ENCODE results near the gene EEA1. TPM values are rescaled to one million over a fixed set of nuclear protein-coding genes. Genes with fewer than 3 reads are reported as not detected.
"Not testable (repeated sequence)": the region's sequence is repeated elsewhere in the genome, so short reads cannot be mapped to it uniquely, and the experiment has no call there.

Gene EEA1
- total and polyA plus RNA-seq, 4 experiments from 2014 or later: 2.8 to 16.4 (median 16.1) TPM

DNA sequence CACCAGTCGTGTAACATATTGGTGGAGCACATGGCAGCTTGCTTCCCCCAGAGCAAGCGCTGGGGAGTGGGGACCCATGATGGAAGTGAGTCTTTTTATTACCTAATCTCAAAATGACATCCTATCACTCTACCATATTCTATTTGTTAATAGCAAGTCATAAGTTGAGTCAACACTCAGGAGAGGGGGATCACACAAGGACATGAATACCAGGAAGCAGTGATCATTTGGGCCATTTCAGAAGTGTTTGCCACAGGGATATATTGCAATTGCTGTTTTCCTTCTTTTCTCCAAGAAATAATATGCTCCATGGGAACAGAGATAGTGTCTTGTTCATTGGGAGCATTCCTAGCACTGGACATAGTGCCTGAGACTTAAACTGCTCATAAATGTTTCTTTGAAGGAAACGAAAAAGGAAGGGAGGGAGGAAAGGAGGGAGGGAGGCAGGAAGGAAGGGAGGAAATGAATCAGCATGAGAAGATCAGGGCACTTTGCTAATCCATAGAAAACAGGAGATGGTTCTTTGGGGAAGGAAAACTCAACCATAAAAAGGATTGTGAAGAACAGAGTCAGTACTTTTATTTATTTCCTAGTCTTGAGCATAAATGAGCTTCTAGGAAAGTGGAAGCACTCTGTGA is 39.2 kb upstream of the EEA1 start:
- no peak overlapping the region for H3K4me3 Mint-ChIP-seq
- Histone ChIP-seq H3K36me3 (ENCODE audit: insufficient read depth, low read length) (no peaks in the 10 kb centered on the region), H3K27ac (ENCODE audit: low read depth, low read length) (no peak overlapping the region), H3K9me3 (ENCODE audit: control insufficient read depth in 1 of 2, low read length in 2 of 2) (no peaks in the 10 kb centered on the region), H3K27me3 (ENCODE audit: insufficient read depth, low read length) (no peaks in the 10 kb centered on the region), H3K4me1 (ENCODE audit: insufficient read depth, low read length) (no peaks in the 10 kb centered on the region), H3K4me3 (ENCODE audit: low read length in 2 of 2) (no peak overlapping the region)
- no peak overlapping the region for H3K27ac Mint-ChIP-seq
- H3K9me3 Mint-ChIP-seq: peaks cover 0 to 3% (median 0%) of the 10 kb centered on the region in 8 donors
- CTCF ChIA-PET (ENCODE audit: partially characterized antibody): no interaction called here
- no peaks in the 10 kb centered on the region for H3K36me3 Mint-ChIP-seq
- POLR2A ChIA-PET (ENCODE audit: partially characterized antibody): no interaction called here
- DNase-seq: no peak
- H3K4me1 Mint-ChIP-seq: peaks cover 0 to 2% (median 0%) of the 10 kb centered on the region in 4 donors
- intact Hi-C loops (cut with micrococcal nuclease): no loop called here
- H3K27me3 Mint-ChIP-seq: peaks cover 3 to 4% of the 10 kb centered on the region in 2 donors

DNA sequence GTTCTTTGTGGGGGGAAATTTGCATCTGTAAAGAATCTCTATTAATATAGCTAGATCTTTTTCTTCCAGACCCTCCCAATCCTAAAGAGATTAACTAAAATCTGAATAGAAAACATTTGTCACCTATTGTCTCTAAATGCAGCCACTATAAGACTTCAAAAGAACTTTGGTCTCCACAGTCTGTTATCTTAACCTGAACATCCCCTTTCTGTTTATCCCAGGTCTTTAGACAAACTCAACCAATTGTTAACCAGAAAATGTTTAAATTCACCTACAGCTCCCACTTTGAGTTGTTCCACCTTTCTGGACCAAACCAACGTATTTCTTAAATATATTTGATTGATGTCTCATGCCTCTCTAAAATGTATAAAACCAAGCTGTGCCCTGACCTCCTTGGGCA is 35.3 kb upstream of the EEA1 start:
- H3K27ac ChIP-seq (ENCODE audit: low read depth, low read length); H3K27me3 ChIP-seq (ENCODE audit: insufficient read depth, low read length); H3K9me3 ChIP-seq (ENCODE audit: control insufficient read depth in 1 of 2, low read length in 2 of 2); H3K4me3 Mint-ChIP-seq; DNase-seq; POLR2A ChIA-PET (ENCODE audit: partially characterized antibody); H3K4me1 ChIP-seq (ENCODE audit: insufficient read depth, low read length); H3K4me3 ChIP-seq (ENCODE audit: low read length in 2 of 2); H3K36me3 Mint-ChIP-seq; CTCF ChIA-PET (ENCODE audit: partially characterized antibody); H3K27me3 Mint-ChIP-seq; H3K36me3 ChIP-seq (ENCODE audit: insufficient read depth, low read length); intact Hi-C loops (cut with micrococcal nuclease); H3K9me3 Mint-ChIP-seq; H3K27ac Mint-ChIP-seq; H3K4me1 Mint-ChIP-seq: not testable (repeated sequence)

DNA sequence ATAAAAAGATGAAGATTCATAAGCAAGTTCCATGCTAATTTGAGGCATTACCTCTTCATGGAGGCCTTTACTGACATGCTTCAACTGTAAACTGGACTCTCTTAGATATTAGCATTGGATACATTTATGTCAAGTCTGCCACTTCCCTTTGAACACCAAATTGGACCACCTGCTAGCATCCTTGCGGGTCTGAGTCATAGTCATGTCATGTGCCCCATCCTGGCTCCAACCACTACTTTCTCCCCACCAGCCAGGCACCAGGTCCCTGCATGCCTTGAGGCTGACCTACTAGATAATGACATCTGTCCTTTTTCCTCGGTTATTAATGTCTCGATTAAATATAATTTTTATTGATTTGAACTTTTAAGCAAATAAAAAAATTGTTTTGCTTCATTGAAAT is 32.9 kb upstream of the EEA1 start:
- no peak for DNase-seq
- POLR2A ChIA-PET (ENCODE audit: partially characterized antibody): no interaction called here

DNA sequence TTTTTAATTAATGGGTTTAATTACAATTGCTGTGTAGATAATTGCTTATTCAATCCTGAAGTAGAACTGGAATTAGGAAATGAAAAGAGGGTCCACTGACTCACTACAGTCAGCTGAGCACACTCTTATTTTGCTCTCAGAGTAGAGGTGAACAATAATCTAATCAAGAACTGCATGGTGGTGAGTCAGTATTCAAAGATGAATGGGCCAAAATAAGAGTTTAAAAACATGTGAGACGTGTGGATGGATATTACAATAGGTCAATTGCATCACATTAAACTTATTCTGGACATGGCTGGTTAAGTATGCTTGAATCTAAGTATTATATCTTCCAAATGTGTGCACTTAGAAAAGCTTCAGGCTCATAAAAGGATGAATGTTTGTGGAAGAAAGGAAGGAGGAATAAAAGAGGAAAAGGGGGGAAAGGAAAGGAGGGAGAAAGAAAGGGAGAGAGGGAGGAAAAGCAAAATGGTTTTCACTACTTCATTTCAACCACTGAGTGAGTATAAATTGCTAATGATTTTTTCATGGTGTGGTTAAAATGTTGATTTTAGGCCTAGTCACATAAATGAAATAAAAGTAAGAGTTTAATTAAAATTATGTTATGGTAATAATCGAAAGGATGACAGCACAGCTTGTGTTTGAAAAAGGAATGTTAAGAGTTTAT is 27.0 kb upstream of the EEA1 start:
- H3K27me3 ChIP-seq (ENCODE audit: insufficient read depth, low read length): no peaks in the 10 kb centered on the region
- no peaks in the 10 kb centered on the region for H3K36me3 ChIP-seq (ENCODE audit: insufficient read depth, low read length)
- no peak overlapping the region for H3K27ac ChIP-seq (ENCODE audit: low read depth, low read length)
- H3K4me1 ChIP-seq (ENCODE audit: insufficient read depth, low read length): no peaks in the 10 kb centered on the region
- ChIA-PET POLR2A (ENCODE audit: partially characterized antibody) (no interaction called here), CTCF (ENCODE audit: partially characterized antibody) (interaction anchor here (1.8 kb wide), 1 partner anchor 32 kb away, joined by 5 read pairs; no protein-coding TSS in a partner anchor)
- no peaks in the 10 kb centered on the region for H3K36me3 Mint-ChIP-seq
- H3K9me3 Mint-ChIP-seq: peaks cover 0 to 6% (median 5%) of the 10 kb centered on the region in 8 donors
- H3K27ac Mint-ChIP-seq: peak overlapping the region in 1 of 7 donors; percentile 37
- no peaks in the 10 kb centered on the region for H3K9me3 ChIP-seq (ENCODE audit: control insufficient read depth in 1 of 2, low read length in 2 of 2)
- no peaks in the 10 kb centered on the region for H3K27me3 Mint-ChIP-seq
- H3K4me3 Mint-ChIP-seq: no peak overlapping the region
- no peaks in the 10 kb centered on the region for H3K4me1 Mint-ChIP-seq
- intact Hi-C loops (cut with micrococcal nuclease): no loop called here
- DNase-seq: no peak
- H3K4me3 ChIP-seq (ENCODE audit: low read length in 2 of 2): no peak overlapping the region

More for the DNA sequence above, 32.9 kb upstream of the EEA1 start:
- H3K9me3 Mint-ChIP-seq: peaks cover 0 to 4% (median 2%) of the 10 kb centered on the region in 8 donors
- H3K4me1 Mint-ChIP-seq: no peaks in the 10 kb centered on the region
- H3K4me3 ChIP-seq (ENCODE audit: low read length in 2 of 2): no peak overlapping the region
- peaks cover 1 to 3% of the 10 kb centered on the region in 2 donors for H3K27me3 Mint-ChIP-seq
- no peaks in the 10 kb centered on the region for H3K27me3 ChIP-seq (ENCODE audit: insufficient read depth, low read length)
- no peaks in the 10 kb centered on the region for H3K4me1 ChIP-seq (ENCODE audit: insufficient read depth, low read length)
- no peaks in the 10 kb centered on the region for H3K9me3 ChIP-seq (ENCODE audit: control insufficient read depth in 1 of 2, low read length in 2 of 2)
- H3K27ac ChIP-seq (ENCODE audit: low read depth, low read length): no peak overlapping the region
- no peaks in the 10 kb centered on the region for H3K36me3 ChIP-seq (ENCODE audit: insufficient read depth, low read length)
- intact Hi-C loops (cut with micrococcal nuclease): no loop called here
- no peak overlapping the region for H3K4me3 Mint-ChIP-seq
- no peak overlapping the region for H3K27ac Mint-ChIP-seq
- CTCF ChIA-PET (ENCODE audit: partially characterized antibody): no interaction called here
- H3K36me3 Mint-ChIP-seq: no peaks in the 10 kb centered on the region

DNA sequence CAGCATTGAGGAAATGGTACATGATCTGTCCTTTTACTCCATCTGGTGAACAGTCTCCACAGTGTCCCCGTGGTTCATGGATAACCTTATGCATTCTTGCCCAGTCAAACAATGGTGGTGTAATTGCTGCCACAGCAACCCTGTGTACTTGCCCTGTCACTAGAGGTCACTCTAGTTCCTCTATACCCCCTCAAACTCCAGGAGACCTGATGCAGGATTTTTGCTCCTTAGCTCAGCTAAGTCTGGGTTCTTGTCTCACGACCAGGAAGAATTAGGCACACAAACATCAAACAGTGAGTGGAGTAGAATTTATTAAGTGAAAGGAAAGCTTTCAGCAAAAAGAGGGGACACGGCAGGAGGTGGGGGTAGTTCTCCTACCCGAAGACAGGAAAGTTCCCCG is 24.7 kb upstream of the EEA1 start:
- intact Hi-C loops (cut with micrococcal nuclease): no loop called here
- Histone ChIP-seq H3K36me3 (ENCODE audit: insufficient read depth, low read length) (no peaks in the 10 kb centered on the region), H3K27ac (ENCODE audit: low read depth, low read length) (no peak overlapping the region), H3K27me3 (ENCODE audit: insufficient read depth, low read length) (no peaks in the 10 kb centered on the region), H3K4me1 (ENCODE audit: insufficient read depth, low read length) (no peaks in the 10 kb centered on the region), H3K9me3 (ENCODE audit: control insufficient read depth in 1 of 2, low read length in 2 of 2) (no peaks in the 10 kb centered on the region), H3K4me3 (ENCODE audit: low read length in 2 of 2) (no peak overlapping the region)
- Mint-ChIP-seq H3K36me3 (no peaks in the 10 kb centered on the region), H3K27me3 (peaks cover 0 to 3% of the 10 kb centered on the region in 2 donors), H3K9me3 (peaks cover 0 to 6% (median 5%) of the 10 kb centered on the region in 8 donors), H3K27ac (no peak overlapping the region), H3K4me3 (no peak overlapping the region), H3K4me1 (no peaks in the 10 kb centered on the region)
- no peak for DNase-seq
- ChIA-PET POLR2A (ENCODE audit: partially characterized antibody) (no interaction called here), CTCF (ENCODE audit: partially characterized antibody) (no interaction called here)

DNA sequence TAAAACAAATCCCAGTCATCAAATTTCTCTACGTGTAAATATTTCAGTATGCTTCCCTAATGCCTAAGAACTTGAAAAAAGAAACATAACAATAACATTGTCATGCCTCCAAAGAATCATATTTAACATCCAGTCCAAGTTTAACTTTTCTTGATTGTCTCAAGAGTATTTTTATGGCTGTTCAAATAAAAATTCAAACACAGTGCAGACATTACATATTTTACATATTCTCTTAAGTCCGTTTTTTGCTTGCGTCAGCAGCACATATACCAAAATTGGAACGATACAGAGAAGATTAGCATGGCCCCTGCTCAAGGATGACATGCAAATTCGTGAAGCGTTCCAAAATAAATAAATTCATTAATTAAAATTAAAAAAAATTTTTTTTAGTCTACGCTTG is 23.3 kb upstream of the EEA1 start:
- peaks cover 3% of the 10 kb centered on the region in 2 donors for H3K27me3 Mint-ChIP-seq

DNA sequence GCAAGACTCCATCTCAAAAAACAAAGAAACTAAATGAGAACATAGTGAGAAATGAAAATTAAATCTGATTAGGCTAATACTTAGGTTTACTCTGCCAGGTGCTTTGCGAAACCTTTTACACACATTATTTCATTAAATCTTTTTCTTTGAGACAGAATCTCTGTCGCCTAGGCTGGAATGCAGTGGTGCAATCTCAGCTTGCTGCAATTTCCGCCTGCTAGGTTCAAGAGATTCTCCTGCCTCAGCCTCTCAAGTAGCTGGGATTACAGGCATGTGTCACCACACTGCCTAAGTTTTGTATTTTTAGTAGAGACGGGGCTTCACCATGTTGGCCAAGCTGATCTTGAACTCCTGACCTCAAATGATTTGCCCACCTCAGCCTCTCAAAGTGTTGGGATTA is 21.9 kb upstream of the EEA1 start:
- Histone ChIP-seq H3K27ac (ENCODE audit: low read depth, low read length) (no peak overlapping the region), H3K4me3 (ENCODE audit: low read length in 2 of 2) (no peak overlapping the region), H3K36me3 (ENCODE audit: insufficient read depth, low read length) (no peaks in the 10 kb centered on the region), H3K9me3 (ENCODE audit: control insufficient read depth in 1 of 2, low read length in 2 of 2) (no peaks in the 10 kb centered on the region), H3K4me1 (ENCODE audit: insufficient read depth, low read length) (no peaks in the 10 kb centered on the region), H3K27me3 (ENCODE audit: insufficient read depth, low read length) (no peaks in the 10 kb centered on the region)
- ChIA-PET POLR2A (ENCODE audit: partially characterized antibody) (no interaction called here), CTCF (ENCODE audit: partially characterized antibody) (no interaction called here)
- no peak for DNase-seq
- no peaks in the 10 kb centered on the region for H3K36me3 Mint-ChIP-seq
- intact Hi-C loops (cut with micrococcal nuclease): no loop called here
- no peaks in the 10 kb centered on the region for H3K4me1 Mint-ChIP-seq
- H3K27ac Mint-ChIP-seq: no peak overlapping the region
- peaks cover 4 to 5% of the 10 kb centered on the region in 2 donors for H3K27me3 Mint-ChIP-seq
- H3K4me3 Mint-ChIP-seq: no peak overlapping the region
- peaks cover 0 to 5% (median under 1%) of the 10 kb centered on the region in 8 donors for H3K9me3 Mint-ChIP-seq

More for the DNA sequence above, 23.3 kb upstream of the EEA1 start:
- H3K27ac Mint-ChIP-seq: no peak overlapping the region
- H3K36me3 ChIP-seq (ENCODE audit: insufficient read depth, low read length): no peaks in the 10 kb centered on the region
- H3K9me3 Mint-ChIP-seq: peaks cover 0 to 6% (median 4%) of the 10 kb centered on the region in 8 donors
- no peaks in the 10 kb centered on the region for H3K9me3 ChIP-seq (ENCODE audit: control insufficient read depth in 1 of 2, low read length in 2 of 2)
- H3K4me1 ChIP-seq (ENCODE audit: insufficient read depth, low read length): no peaks in the 10 kb centered on the region
- H3K36me3 Mint-ChIP-seq: no peaks in the 10 kb centered on the region
- ChIA-PET CTCF (ENCODE audit: partially characterized antibody) (interaction anchor here (0.6 kb wide), 1 partner anchor 22 kb away, joined by 3 read pairs; no protein-coding TSS in a partner anchor), POLR2A (ENCODE audit: partially characterized antibody) (no interaction called here)
- intact Hi-C loops (cut with micrococcal nuclease): no loop called here
- DNase-seq: no peak
- no peak overlapping the region for H3K27ac ChIP-seq (ENCODE audit: low read depth, low read length)
- H3K27me3 ChIP-seq (ENCODE audit: insufficient read depth, low read length): no peaks in the 10 kb centered on the region
- H3K4me3 Mint-ChIP-seq: no peak overlapping the region
- no peak overlapping the region for H3K4me3 ChIP-seq (ENCODE audit: low read length in 2 of 2)
- H3K4me1 Mint-ChIP-seq: no peaks in the 10 kb centered on the region

Data from CD4-positive, alpha-beta memory T cell (primary cell).